HG02884 (cell line): Measurements from ENCODE around the gene HLCS.
"Not testable (repeated sequence)": the region's sequence is repeated elsewhere in the genome, so short reads cannot be mapped to it uniquely, and the experiment has no call there.

Experiments used
- ATAC-seq: cut with Tn5 transposase; IDR thresholded peaks from one replicate; pipeline ENCODE4 v1.9.1; 2021; ENCODE audit warnings: mild to moderate bottlenecking, moderate library complexity; ENCODE audit not compliant: unreplicated experiment

The HLCS gene

GRCh38 chr21:36959020-36959835 lies 7.2 kb downstream of the HLCS start:
- no peak for ATAC-seq

DNA sequence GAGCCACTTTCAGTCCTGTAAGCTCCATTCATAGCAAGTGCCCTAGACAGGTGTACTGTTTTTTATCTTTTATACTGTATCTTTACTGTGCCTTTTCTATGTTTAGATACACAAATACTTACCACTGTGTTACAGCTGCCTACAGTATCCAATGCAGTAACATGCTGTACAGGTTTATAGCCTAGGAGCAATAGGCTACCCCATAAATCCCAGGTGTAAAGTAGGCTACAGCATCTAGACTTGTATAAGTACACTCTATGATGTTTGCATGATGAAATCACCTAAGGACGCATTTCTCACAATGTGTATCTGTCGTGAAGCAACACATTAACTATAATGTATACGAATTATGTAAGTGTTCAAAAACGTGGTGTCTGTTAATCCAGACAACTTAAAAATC lies 10.7 kb downstream of the HLCS start:
- ATAC-seq, result no peak

- not testable (repeated sequence) for ATAC-seq
Observed at GRCh38 chr21:36952331-36952730, 14.1 kb downstream of the HLCS start.

GRCh38 chr21:36949171-36950141 lies 17.0 kb downstream of the HLCS start:
- ATAC-seq, result no peak

DNA sequence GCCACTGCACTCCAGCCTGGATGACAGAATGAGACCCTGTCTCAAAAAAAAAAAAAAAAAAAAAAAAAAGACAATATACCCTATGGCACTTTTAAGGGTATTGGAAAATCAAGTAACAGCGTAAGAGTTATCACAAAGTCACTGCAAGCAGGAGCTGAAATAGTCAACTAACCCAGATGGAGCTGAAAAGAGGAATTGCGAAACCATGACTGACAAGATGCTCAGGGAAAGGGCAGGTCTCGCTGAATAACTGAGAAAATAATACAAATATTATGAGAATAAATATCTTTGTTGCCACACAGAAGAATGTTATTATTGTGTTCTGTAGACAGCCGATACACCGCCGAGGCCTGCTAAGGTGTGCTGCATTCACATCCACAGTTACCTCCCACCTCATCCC lies 17.8 kb downstream of the HLCS start:
- no peak for ATAC-seq

DNA sequence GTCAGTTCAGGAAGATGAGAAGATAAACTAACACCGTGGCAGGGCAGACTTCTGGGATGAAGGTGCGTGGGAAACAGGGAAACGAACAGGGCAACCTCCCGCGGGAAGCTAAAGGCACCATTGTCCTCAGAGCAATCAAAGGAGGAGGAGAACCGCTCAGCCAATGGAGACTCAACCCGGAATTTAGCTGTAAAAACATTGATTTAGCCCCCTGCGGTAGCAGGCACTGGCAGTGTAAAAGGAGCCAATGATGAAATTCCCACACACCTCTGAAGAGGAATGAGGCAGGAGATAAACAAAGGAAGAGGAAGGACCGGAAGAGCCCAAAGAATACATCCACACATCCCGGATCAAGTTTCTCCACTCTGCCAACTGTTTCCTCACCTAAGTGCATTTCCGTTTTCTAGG lies 19.5 kb downstream of the HLCS start:
- no peak for ATAC-seq

DNA sequence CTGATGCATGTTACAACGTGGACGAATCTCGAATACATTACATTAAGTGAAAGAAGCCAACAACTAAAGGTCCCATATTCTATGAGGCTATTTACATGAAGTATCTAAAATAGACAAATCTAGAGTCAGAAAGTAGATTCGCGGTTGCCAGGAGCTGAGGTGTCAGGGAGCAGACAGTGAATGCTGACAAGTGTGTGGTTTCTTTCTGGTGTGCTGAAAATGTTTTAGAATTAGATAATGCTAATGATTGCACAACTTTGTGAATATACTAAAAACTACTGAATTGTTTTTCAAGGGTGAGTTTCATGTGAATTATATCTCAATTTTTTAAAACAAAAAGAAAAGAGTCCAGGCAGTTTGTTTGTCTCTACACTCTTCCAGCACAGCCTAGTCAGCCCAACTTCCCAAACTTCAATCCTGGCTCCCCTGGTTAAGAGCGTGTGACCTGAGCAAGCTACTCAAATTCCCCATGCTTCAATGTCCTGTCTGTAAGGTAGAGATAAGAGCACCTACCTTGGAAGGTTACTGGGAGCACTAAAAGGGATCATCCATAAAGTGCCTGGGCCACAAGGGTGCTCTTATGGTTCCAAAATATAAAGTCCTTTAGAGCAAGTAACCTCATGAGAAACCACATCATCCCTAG lies 20.9 kb downstream of the HLCS start:
- ATAC-seq, result no peak

- no peak for ATAC-seq
Observed at GRCh38 chr21:36936361-36937135, 29.9 kb downstream of the HLCS start.

DNA sequence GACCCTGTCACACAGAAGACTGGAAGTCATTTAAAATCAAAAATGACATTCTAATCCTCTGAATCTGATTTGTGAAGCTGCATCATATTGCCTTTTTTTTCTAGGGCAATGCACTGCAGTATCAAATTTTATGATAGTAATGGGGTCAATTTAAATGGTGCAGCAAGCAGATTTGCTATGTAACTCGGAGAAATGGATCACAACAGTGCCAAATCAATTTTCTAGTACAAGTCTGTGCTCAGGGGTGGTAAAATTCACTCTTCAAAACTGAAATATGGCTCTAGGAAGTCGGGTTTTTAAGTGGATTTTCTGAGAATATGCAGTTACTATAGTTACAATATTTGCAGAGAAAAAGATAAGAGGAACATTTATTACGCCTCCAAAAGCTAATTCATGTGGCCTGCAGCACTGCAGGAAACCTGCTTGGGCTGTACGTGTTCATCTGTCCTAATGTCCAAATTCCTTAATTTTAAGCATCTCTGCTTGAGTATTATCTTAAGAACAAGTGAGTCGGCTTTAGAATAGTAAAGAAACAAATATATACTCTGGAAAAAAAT lies 31.5 kb downstream of the HLCS start:
- no peak for ATAC-seq

- ATAC-seq, result no peak
Observed at GRCh38 chr21:36932161-36932816, 34.2 kb downstream of the HLCS start.

- no peak for ATAC-seq
Observed at GRCh38 chr21:36929622-36930021, 36.8 kb downstream of the HLCS start.

- ATAC-seq, result no peak
Observed at GRCh38 chr21:36928960-36929359, 37.5 kb downstream of the HLCS start.

DNA sequence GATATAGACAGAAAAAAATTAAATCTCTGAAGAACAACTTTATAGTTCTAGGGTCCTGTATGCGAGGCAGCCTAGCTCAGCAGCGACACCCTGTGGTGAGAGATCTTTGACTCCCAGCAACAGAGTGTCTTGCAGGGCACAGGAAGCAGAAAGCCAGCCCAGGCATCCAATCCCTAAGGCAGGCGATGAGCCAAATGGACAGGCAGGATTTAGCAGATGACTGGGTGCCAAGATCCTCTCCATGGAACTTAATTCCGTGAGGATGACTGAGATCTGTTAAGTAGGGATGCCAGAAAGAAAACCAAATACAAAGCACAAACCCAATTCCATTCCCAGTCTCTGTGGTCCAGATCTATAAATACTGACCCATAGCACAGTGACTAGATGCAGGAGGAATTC lies 38.8 kb downstream of the HLCS start:
- no peak for ATAC-seq

DNA sequence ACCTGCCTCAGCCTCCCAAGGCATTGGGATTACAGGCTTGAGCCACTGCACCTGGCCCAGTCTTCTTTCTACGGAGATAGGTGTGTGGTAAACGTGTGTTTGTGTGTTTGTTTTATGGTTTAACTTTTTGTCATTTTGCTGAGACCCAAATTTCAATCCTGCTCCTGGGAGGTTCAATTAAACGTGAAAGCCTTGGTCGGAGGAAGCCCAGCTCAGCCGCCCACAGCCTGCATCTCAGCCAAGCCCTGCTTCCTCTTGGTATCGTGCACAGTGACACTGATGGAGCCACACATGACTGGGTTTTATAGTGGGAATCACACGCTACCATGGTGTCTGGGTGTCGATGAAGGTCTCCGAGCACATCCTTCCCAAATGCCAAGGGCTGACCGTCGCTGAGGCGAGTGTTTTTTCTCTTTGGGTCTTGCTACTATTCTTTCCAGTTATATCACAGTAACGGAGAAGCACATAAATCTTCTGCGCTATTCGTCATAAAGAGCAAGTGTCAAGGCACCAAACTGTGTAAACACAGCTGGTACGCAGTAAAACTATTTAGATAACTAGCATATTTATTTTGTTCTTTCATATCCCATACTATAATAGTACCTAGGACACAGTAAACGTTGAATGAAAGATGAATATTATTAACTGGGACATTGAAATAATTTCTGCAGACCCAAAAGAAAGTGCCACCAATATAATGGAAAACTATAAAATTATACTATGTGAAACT lies 39.3 kb downstream of the HLCS start:
- ATAC-seq, result no peak

- ATAC-seq, result no peak
Observed at GRCh38 chr21:36923270-36923669, 43.2 kb downstream of the HLCS start.

GRCh38 chr21:36922861-36923260 lies 43.6 kb downstream of the HLCS start:
- ATAC-seq, result no peak

DNA sequence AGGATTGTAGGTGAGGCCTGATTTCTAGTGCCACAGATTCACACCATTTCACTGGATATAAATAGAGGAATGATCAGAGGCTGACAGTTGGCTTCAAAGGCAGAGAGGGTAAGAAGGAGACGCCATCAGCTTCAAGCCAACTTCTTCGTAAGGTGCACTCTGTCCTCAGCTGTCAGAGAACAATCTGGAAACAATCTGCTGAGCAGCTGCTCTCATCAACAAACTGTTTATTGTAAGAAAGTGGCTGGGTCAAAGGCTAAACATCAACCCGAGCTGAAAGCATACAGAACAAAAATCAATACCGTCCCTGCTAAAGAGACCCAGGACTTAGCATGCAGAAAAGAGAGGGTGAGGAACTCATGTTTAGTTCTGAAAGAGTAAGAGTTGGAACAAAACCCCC lies 48.2 kb downstream of the HLCS start:
- no peak for ATAC-seq

DNA sequence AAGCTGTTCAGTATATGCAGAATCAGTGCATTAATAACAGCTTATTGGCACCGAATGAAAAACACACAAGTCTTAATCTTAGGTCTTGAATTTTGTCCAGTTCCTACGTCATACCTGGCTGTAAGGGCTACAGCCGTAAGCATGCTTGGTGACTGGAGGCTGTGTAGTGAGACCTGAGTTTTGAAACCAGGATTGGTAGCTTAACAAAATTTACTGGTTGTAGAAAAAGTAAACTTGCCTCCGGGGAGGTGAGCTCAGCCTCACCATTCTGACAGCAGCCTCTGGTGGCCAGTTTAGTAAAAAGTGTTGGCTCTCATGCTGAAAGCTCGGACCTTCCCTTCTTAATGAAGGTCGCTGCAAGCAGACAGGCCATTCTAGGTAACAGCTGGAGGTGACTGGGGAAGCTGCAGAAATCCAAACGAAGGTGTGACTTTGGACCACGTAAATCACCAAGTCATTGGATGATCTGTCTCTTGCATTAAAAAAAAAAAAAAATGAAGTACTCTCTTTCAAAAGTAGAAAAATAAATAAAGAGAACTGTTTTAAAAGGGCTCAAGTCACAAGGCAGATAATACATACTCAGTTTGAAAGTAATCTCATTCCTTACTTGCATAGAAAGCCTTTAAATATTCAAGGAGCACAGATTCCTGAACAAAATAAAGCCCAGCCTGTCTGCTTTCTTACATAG lies 48.9 kb downstream of the HLCS start:
- no peak for ATAC-seq

- ATAC-seq, result no peak
Observed at GRCh38 chr21:36916718-36917117, 49.8 kb downstream of the HLCS start.
